ENCODE results near the gene ASXL1.

The ASXL1 gene

GRCh38 chr20:32480371-32481241, 122.5 kb downstream of the ASXL1 start:
- no peak for DNase-seq (ENCODE audit: low read depth in 2 of 2)

- no peak for DNase-seq (ENCODE audit: low read depth in 2 of 2)
These were observed 123.4 kb downstream of the ASXL1 start for GRCh38 chr20:32481311-32482142.

- DNase-seq (ENCODE audit: low read depth in 2 of 2): no peak
These were observed 124.0 kb downstream of the ASXL1 start for GRCh38 chr20:32482143-32482441.

- no peak for DNase-seq (ENCODE audit: low read depth in 2 of 2)
These were observed 124.5 kb downstream of the ASXL1 start for GRCh38 chr20:32482442-32483261.

GRCh38 chr20:32483351-32484224, 125.5 kb downstream of the ASXL1 start:
- DNase-seq (ENCODE audit: low read depth in 2 of 2): peak; percentile 30 to 39

GRCh38 chr20:32484225-32484957, 126.3 kb downstream of the ASXL1 start:
- DNase-seq (ENCODE audit: low read depth in 2 of 2): peak in 1 of 2 donors; percentile 29

- peak; percentile 53 to 59 for DNase-seq (ENCODE audit: low read depth in 2 of 2)
These were observed 127.0 kb downstream of the ASXL1 start for GRCh38 chr20:32484958-32485769.

- no peak for DNase-seq (ENCODE audit: low read depth in 2 of 2)
These were observed 127.8 kb downstream of the ASXL1 start for GRCh38 chr20:32485770-32486478.

GRCh38 chr20:32487381-32487780, 129.2 kb downstream of the ASXL1 start:
- DNase-seq (ENCODE audit: low read depth in 2 of 2): no peak

GRCh38 chr20:32488066-32488838, 130.1 kb downstream of the ASXL1 start:
- DNase-seq (ENCODE audit: low read depth in 2 of 2): no peak

All from stimulated activated CD4-positive, alpha-beta T cell treated with anti-CD3 and anti-CD28 coated beads, Interleukin-1b, Interleukin-23, amount 100 ng/mL, for 1 hour (primary cell).